BJ (cell line): ENCODE results near the gene TBC1D17. TPM values are rescaled to one million over a fixed set of nuclear protein-coding genes. Genes with fewer than 3 reads are reported as not detected.

Source experiments
- CTCF ChIA-PET: fragments of 350-600 bp; formaldehyde crosslinking; extraction: SDS; loops from one replicate; lab custom pipeline; 2021; ENCODE audit warnings: antibody characterized with exemption, inconsistent platforms; lab: Yijun Ruan, JAX
- POLR2A ChIA-PET: fragments of 300-600 bp; sonication (Branson Sonifier 250); formaldehyde crosslinking; extraction: SDS; loops from one replicate; lab custom pipeline; 2021; ENCODE audit warnings: antibody characterized with exemption; lab: Charles Lee
- DNase-seq: peaks from one replicate; pipeline ENCODE4 v3.0.0-alpha.2; 2011; ENCODE audit warnings: low read depth
- H3K27me3 ChIP-seq: 2 replicates; pipeline ENCODE4 v1.6.0; 2011; ENCODE audit warnings: low read length; ENCODE audit not compliant: control insufficient read depth, insufficient read depth
- H3K36me3 ChIP-seq: 2 replicates; pipeline ENCODE4 v1.5.1; 2011; ENCODE audit warnings: low read length; ENCODE audit not compliant: control insufficient read depth, insufficient read depth
- H3K4me3 ChIP-seq: 2 replicates; pipeline ENCODE4 v1.5.1; 2011; ENCODE audit warnings: low read depth, mild to moderate bottlenecking, control low read depth, low read length
- CTCF ChIP-seq: IDR thresholded peaks from 2 replicates; pipeline ENCODE4 v1.5.1; 2011; ENCODE audit warnings: low read depth, mild to moderate bottlenecking, control low read depth, inconsistent platforms, low read length, moderate library complexity; ENCODE audit not compliant: insufficient read depth
- polyA plus RNA-seq: library from polyadenylated mRNA; depleted of rRNA; stranded (reverse); fragments of >200 nt; gene quantifications from 2 replicates; pipeline ENCODE4 v1.2.3, GENCODE V29; 2011

TBC1D17 gene
- polyA plus RNA-seq, 1 experiment = 26.7 TPM

- no peak for TF ChIP-seq CTCF
- H3K36me3 ChIP-seq = peaks cover 51% of the 10 kb centered on the region
- DNase-seq = no peak
- H3K4me3 ChIP-seq = no peak overlapping the region
- ChIA-PET CTCF (no interaction called here), POLR2A (no interaction called here)
- H3K27me3 ChIP-seq = no peaks in the 10 kb centered on the region
Observed at GRCh38 chr19:49832556-49832955, 44.9 kb upstream of the TBC1D17 start.

DNA sequence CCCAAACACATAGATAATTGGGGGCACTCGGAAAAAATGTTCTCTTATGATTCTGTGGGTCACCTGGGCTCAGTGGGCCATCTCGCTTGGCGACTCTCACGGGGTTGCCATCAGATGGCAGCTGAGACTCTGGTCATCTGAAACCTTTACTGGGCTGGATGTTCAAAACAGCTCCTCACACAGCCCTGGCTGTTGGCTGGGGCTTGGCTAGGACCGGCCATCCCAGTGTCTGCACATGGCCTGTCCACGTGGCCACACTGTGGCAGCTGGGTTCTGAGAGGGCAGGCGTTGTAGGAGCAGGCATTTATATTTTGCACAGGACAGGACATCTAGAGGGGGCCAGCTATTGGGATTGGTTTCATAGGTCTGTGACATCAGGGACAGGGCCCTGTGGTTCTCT, 43.9 kb upstream of the TBC1D17 start:
- CTCF ChIA-PET = no interaction called here
- Histone ChIP-seq H3K27me3 (no peaks in the 10 kb centered on the region), H3K36me3 (peaks cover 50% of the 10 kb centered on the region), H3K4me3 (no peak overlapping the region)
- POLR2A ChIA-PET = no interaction called here
- DNase-seq = no peak
- no peak for TF ChIP-seq CTCF

DNA sequence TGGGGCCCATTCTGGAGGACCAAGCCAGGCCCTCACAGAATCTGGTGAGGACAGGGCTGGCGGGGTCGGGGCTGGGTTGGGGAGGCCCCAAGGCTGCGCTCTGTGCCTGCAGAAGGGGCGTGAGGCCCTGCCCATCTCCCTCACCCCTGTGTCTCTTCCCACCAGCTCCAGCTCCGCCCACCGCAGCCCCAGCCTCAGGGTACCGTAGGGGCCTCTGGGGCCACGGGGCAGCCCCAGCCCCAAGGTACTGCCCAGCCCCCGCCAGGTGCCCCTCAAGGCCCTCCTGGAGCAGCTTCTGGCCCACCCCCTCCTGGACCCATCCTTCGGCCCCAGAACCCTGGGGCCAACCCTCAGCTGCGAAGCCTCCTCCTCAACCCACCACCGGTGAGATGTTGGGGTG, 41.9 kb upstream of the TBC1D17 start:
- Histone ChIP-seq H3K36me3 (peaks cover 46% of the 10 kb centered on the region), H3K4me3 (no peak overlapping the region), H3K27me3 (no peaks in the 10 kb centered on the region)
- DNase-seq = no peak
- ChIA-PET POLR2A (no interaction called here), CTCF (no interaction called here)
- no peak for TF ChIP-seq CTCF

DNA sequence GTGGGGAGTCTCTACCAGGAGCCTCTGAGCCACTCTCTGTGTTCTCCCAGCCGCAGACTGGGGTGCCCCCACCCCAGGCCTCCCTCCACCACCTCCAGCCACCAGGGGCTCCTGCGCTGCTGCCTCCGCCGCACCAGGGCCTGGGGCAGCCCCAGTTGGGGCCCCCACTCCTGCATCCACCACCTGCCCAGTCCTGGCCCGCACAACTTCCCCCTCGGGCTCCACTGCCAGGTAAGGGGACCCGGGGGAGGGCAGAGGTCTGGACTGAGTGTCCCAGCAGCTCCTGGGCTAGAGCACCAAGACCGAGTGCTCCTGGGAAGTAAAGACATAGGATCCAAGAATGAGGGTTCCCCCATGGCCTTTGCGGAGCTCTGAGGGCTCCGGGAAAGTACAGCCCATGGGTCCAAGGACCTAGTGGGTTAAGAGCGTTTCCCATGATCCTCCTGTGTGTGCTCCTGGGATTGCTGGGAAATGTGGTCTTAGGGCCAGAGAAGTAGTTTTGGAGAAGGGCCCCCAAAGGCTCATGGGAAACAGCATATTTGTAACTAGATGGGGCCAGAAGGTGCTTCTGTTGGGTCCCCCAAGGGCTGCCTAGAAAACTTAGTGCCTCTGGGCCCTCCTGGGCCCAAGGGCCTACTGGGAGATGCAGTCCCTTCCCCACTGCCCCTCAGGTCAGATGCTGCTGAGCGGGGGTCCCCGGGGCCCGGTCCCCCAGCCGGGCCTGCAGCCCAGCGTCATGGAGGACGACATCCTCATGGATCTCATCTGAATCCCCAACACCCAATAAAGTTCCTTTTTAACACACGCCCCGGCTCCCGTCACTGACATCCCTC, 41.1 kb upstream of the TBC1D17 start:
- no peak for TF ChIP-seq CTCF
- ChIA-PET POLR2A (no interaction called here), CTCF (no interaction called here)

GRCh38 chr19:49837009-49837310, 40.5 kb upstream of the TBC1D17 start:
- ChIA-PET POLR2A (no interaction called here), CTCF (no interaction called here)
- no peak for DNase-seq
- Histone ChIP-seq H3K36me3 (peaks cover 39% of the 10 kb centered on the region), H3K4me3 (no peak overlapping the region), H3K27me3 (no peaks in the 10 kb centered on the region)
- TF ChIP-seq CTCF = no peak

More for the DNA sequence above, 41.1 kb upstream of the TBC1D17 start:
- DNase-seq = no peak
- Histone ChIP-seq H3K4me3 (no peak overlapping the region), H3K27me3 (no peaks in the 10 kb centered on the region), H3K36me3 (peaks cover 43% of the 10 kb centered on the region)
